NT2/D1 (cell line): ENCODE data around the gene RINL.

Source experiments
- SUZ12 ChIP-seq: IDR thresholded peaks from 2 replicates; pipeline ENCODE4 v1.6.1; 2011; ENCODE audit not compliant: insufficient read length, insufficient read depth; ENCODE audit errors: extremely low read depth
- YY1 ChIP-seq: IDR thresholded peaks from 2 replicates; pipeline ENCODE4 v1.6.1; 2011; ENCODE audit not compliant: insufficient read length, insufficient read depth
- ZNF274 ChIP-seq: IDR thresholded peaks from 2 replicates; pipeline ENCODE4 v1.6.1; 2011; ENCODE audit warnings: mild to moderate bottlenecking, low read depth, low read length

GRCh38 chr19:38851622-38852230, 26.3 kb downstream of the RINL start:
- no peak for TF ChIP-seq ZNF274
- TF ChIP-seq YY1, result no peak
- TF ChIP-seq SUZ12, result no peak
